ENCODE results near the gene RIBC2. TPM values are rescaled to one million over a fixed set of nuclear protein-coding genes. Genes with fewer than 3 reads are reported as not detected.
"Not testable (repeated sequence)": the region's sequence is repeated elsewhere in the genome, so short reads cannot be mapped to it uniquely, and the experiment has no call there.

Gene RIBC2
- total RNA-seq, 2 donors from 2014 or later, result 6.5 to 11.1 TPM

- H3K4me3 Mint-ChIP-seq, result no peak overlapping the region
- H3K27me3 Mint-ChIP-seq, result no peaks in the 10 kb centered on the region
- H3K9me3 Mint-ChIP-seq, result no peaks in the 10 kb centered on the region
- H3K36me3 Mint-ChIP-seq (ENCODE audit: low read depth), result peaks cover 4% of the 10 kb centered on the region
- ATAC-seq (replicated peaks), result no peak
- peaks cover under 1% of the 10 kb centered on the region for H3K4me1 Mint-ChIP-seq
- no peak overlapping the region for H3K27ac Mint-ChIP-seq
These were observed 16.7 kb downstream of the RIBC2 start for GRCh38 chr22:45429981-45430775.

- H3K27ac Mint-ChIP-seq, result no peak overlapping the region
- no peaks in the 10 kb centered on the region for H3K27me3 Mint-ChIP-seq
- peaks cover 4% of the 10 kb centered on the region for H3K36me3 Mint-ChIP-seq (ENCODE audit: low read depth)
- H3K4me3 Mint-ChIP-seq, result no peak overlapping the region
- no peaks in the 10 kb centered on the region for H3K9me3 Mint-ChIP-seq
- ATAC-seq (replicated peaks), result no peak
- peaks cover 6% of the 10 kb centered on the region for H3K4me1 Mint-ChIP-seq
These were observed 17.4 kb downstream of the RIBC2 start for GRCh38 chr22:45430871-45431270.

GRCh38 chr22:45434981-45435380 lies 21.5 kb downstream of the RIBC2 start:
- H3K9me3 Mint-ChIP-seq, result no peaks in the 10 kb centered on the region
- H3K4me3 Mint-ChIP-seq, result no peak overlapping the region
- ATAC-seq (replicated peaks), result no peak
- no peaks in the 10 kb centered on the region for H3K27me3 Mint-ChIP-seq
- H3K36me3 Mint-ChIP-seq (ENCODE audit: low read depth), result no peaks in the 10 kb centered on the region
- H3K4me1 Mint-ChIP-seq, result peaks cover 6% of the 10 kb centered on the region
- H3K27ac Mint-ChIP-seq, result no peak overlapping the region

GRCh38 chr22:45435544-45436139 lies 22.1 kb downstream of the RIBC2 start:
- Mint-ChIP-seq H3K9me3 (no peaks in the 10 kb centered on the region), H3K27ac (no peak overlapping the region), H3K4me3 (peak overlapping the region; percentile 21), H3K27me3 (no peaks in the 10 kb centered on the region), H3K36me3 (ENCODE audit: low read depth) (no peaks in the 10 kb centered on the region), H3K4me1 (peaks cover 6% of the 10 kb centered on the region)
- ATAC-seq (replicated peaks), result peak; percentile 82

GRCh38 chr22:45436871-45437517 lies 23.5 kb downstream of the RIBC2 start:
- not testable (repeated sequence) for H3K27me3 Mint-ChIP-seq; H3K9me3 Mint-ChIP-seq; ATAC-seq (replicated peaks); H3K36me3 Mint-ChIP-seq (ENCODE audit: low read depth); H3K4me3 Mint-ChIP-seq; H3K27ac Mint-ChIP-seq
- peaks cover 10% of the 10 kb centered on the region for H3K4me1 Mint-ChIP-seq

- Mint-ChIP-seq H3K36me3 (ENCODE audit: low read depth) (no peaks in the 10 kb centered on the region), H3K27me3 (no peaks in the 10 kb centered on the region), H3K9me3 (no peaks in the 10 kb centered on the region), H3K27ac (no peak overlapping the region), H3K4me1 (peaks cover 10% of the 10 kb centered on the region), H3K4me3 (no peak overlapping the region)
- no peak for ATAC-seq (replicated peaks)
These were observed 24.8 kb downstream of the RIBC2 start for GRCh38 chr22:45438336-45438735.

GRCh38 chr22:45440688-45441087 lies 27.2 kb downstream of the RIBC2 start:
- not testable (repeated sequence) for H3K36me3 Mint-ChIP-seq (ENCODE audit: low read depth); H3K27me3 Mint-ChIP-seq; ATAC-seq (replicated peaks); H3K27ac Mint-ChIP-seq; H3K9me3 Mint-ChIP-seq; H3K4me1 Mint-ChIP-seq
- H3K4me3 Mint-ChIP-seq, result peak overlapping the region; percentile 50

- ATAC-seq (replicated peaks), result peak; percentile 70
- peaks cover 4% of the 10 kb centered on the region for H3K4me1 Mint-ChIP-seq
- no peaks in the 10 kb centered on the region for H3K27me3 Mint-ChIP-seq
- H3K9me3 Mint-ChIP-seq, result no peaks in the 10 kb centered on the region
- no peaks in the 10 kb centered on the region for H3K36me3 Mint-ChIP-seq (ENCODE audit: low read depth)
- no peak overlapping the region for H3K27ac Mint-ChIP-seq
- peak overlapping the region; percentile 50 for H3K4me3 Mint-ChIP-seq
These were observed 27.6 kb downstream of the RIBC2 start for GRCh38 chr22:45441138-45441537.

GRCh38 chr22:45442116-45442515 lies 28.6 kb downstream of the RIBC2 start:
- Mint-ChIP-seq H3K36me3 (ENCODE audit: low read depth) (no peaks in the 10 kb centered on the region), H3K4me1 (peaks cover 4% of the 10 kb centered on the region), H3K4me3 (no peak overlapping the region), H3K27ac (no peak overlapping the region), H3K9me3 (no peaks in the 10 kb centered on the region), H3K27me3 (no peaks in the 10 kb centered on the region)
- no peak for ATAC-seq (replicated peaks)

GRCh38 chr22:45444168-45444567 lies 30.7 kb downstream of the RIBC2 start:
- Mint-ChIP-seq H3K27me3 (no peaks in the 10 kb centered on the region), H3K9me3 (no peaks in the 10 kb centered on the region), H3K36me3 (ENCODE audit: low read depth) (no peaks in the 10 kb centered on the region), H3K4me1 (peaks cover 4% of the 10 kb centered on the region), H3K27ac (no peak overlapping the region), H3K4me3 (no peak overlapping the region)
- ATAC-seq (replicated peaks), result no peak

GRCh38 chr22:45445031-45445710 lies 31.7 kb downstream of the RIBC2 start:
- no peak overlapping the region for H3K4me3 Mint-ChIP-seq
- no peaks in the 10 kb centered on the region for H3K9me3 Mint-ChIP-seq
- H3K4me1 Mint-ChIP-seq, result peaks cover 4% of the 10 kb centered on the region
- ATAC-seq (replicated peaks), result no peak
- no peaks in the 10 kb centered on the region for H3K27me3 Mint-ChIP-seq
- no peaks in the 10 kb centered on the region for H3K36me3 Mint-ChIP-seq (ENCODE audit: low read depth)
- H3K27ac Mint-ChIP-seq, result no peak overlapping the region

GRCh38 chr22:45446216-45446615 lies 32.7 kb downstream of the RIBC2 start:
- Mint-ChIP-seq H3K9me3 (no peaks in the 10 kb centered on the region), H3K4me3 (no peak overlapping the region), H3K4me1 (peaks cover 2% of the 10 kb centered on the region), H3K27ac (no peak overlapping the region), H3K36me3 (ENCODE audit: low read depth) (no peaks in the 10 kb centered on the region), H3K27me3 (no peaks in the 10 kb centered on the region)
- no peak for ATAC-seq (replicated peaks)

- H3K9me3 Mint-ChIP-seq; ATAC-seq (replicated peaks); H3K27ac Mint-ChIP-seq; H3K27me3 Mint-ChIP-seq; H3K4me1 Mint-ChIP-seq; H3K36me3 Mint-ChIP-seq (ENCODE audit: low read depth); H3K4me3 Mint-ChIP-seq: not testable (repeated sequence)
These were observed 34.1 kb downstream of the RIBC2 start for GRCh38 chr22:45447596-45447995.

- peaks cover 4% of the 10 kb centered on the region for H3K27me3 Mint-ChIP-seq
- no peak overlapping the region for H3K27ac Mint-ChIP-seq
- H3K4me3 Mint-ChIP-seq, result no peak overlapping the region
- H3K4me1 Mint-ChIP-seq, result no peaks in the 10 kb centered on the region
- ATAC-seq (replicated peaks), result no peak
- no peaks in the 10 kb centered on the region for H3K36me3 Mint-ChIP-seq (ENCODE audit: low read depth)
- no peaks in the 10 kb centered on the region for H3K9me3 Mint-ChIP-seq
These were observed 34.9 kb downstream of the RIBC2 start for GRCh38 chr22:45448431-45448830.
